Measurements from ENCODE around the gene MYG1.

GRCh38 chr12:53286448-53286847 lies 13.0 kb upstream of the MYG1 start:
- TF ChIP-seq CTCF (IDR thresholded peaks at IDR 0.05 in 8 of 11, conservative IDR thresholded peaks at IDR 0.05 in 3 of 11) (no peak), POLR2A (IDR thresholded peaks at IDR 0.05) (no peak)

Data from spleen (tissue), 7 donors.